ENCODE results near the gene USF3. TPM values are rescaled to one million over a fixed set of nuclear protein-coding genes. Genes with fewer than 3 reads are reported as not detected.
A peak's percentile ranks its signal among the peaks of the same experiment; 100 is the strongest.

The USF3 gene
- total and polyA plus RNA-seq, 8 donors: 15.4 to 19.6 (median 18.1) TPM

- no peak for TF ChIP-seq CTCF (IDR thresholded peaks at IDR 0.05)
- no peaks in the 10 kb centered on the region for H3K9me3 ChIP-seq
- ATAC-seq: no peak
- H3K27ac ChIP-seq: no peak overlapping the region
- intact Hi-C loops (cut with DNase I): no loop called here
- no peak overlapping the region for H3K4me3 ChIP-seq
- peaks cover 3 to 16% of the 10 kb centered on the region in 2 donors for H3K4me1 ChIP-seq
- DNase-seq: no peak
- no peaks in the 10 kb centered on the region for H3K27me3 ChIP-seq
- H3K36me3 ChIP-seq: peaks cover 0 to 4% of the 10 kb centered on the region in 2 donors
These were observed 68.1 kb downstream of the USF3 start for GRCh38 chr3:113628316-113628715.

GRCh38 chr3:113626503-113627371 lies 69.7 kb downstream of the USF3 start:
- Histone ChIP-seq H3K27me3 (no peaks in the 10 kb centered on the region), H3K4me1 (peaks cover 3 to 16% of the 10 kb centered on the region in 2 donors), H3K9me3 (no peaks in the 10 kb centered on the region), H3K4me3 (no peak overlapping the region), H3K27ac (no peak overlapping the region), H3K36me3 (peaks cover 0 to 4% of the 10 kb centered on the region in 2 donors)
- ATAC-seq (peak; percentile 83), DNase-seq (peak in 2 of 4 donors; percentile 43 to 44)
- peak; percentile 64 to 75 for TF ChIP-seq CTCF (IDR thresholded peaks at IDR 0.05)
- intact Hi-C loops (cut with DNase I): no loop called here

DNA sequence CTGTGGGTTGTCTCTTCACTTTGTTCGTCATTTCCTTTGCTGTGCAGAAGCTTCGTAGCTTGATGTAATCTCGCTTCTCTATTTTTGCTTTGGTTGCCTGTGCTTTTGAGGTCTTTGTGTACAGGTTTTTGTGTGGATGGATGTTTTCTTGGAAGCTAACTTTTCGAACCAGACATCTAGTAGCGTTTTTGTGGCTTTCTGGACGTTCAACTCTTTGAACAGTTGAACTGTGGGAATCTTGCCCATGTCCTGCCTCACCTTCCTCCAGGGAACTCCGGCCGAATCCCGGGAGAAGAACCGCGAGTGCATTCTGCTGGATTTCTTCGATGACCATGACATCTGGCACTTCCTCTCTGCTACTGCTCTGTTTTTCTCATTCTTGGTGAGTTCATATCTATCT lies 70.6 kb downstream of the USF3 start:
- no peak overlapping the region for H3K27ac ChIP-seq
- peaks cover 0 to 4% of the 10 kb centered on the region in 2 donors for H3K36me3 ChIP-seq
- ATAC-seq (no peak), DNase-seq (no peak)
- TF ChIP-seq CTCF (IDR thresholded peaks at IDR 0.05): no peak
- H3K27me3 ChIP-seq: no peaks in the 10 kb centered on the region
- no peaks in the 10 kb centered on the region for H3K9me3 ChIP-seq
- intact Hi-C loops (cut with DNase I): no loop called here
- no peak overlapping the region for H3K4me3 ChIP-seq
- H3K4me1 ChIP-seq: peaks cover 3 to 12% of the 10 kb centered on the region in 2 donors

DNA sequence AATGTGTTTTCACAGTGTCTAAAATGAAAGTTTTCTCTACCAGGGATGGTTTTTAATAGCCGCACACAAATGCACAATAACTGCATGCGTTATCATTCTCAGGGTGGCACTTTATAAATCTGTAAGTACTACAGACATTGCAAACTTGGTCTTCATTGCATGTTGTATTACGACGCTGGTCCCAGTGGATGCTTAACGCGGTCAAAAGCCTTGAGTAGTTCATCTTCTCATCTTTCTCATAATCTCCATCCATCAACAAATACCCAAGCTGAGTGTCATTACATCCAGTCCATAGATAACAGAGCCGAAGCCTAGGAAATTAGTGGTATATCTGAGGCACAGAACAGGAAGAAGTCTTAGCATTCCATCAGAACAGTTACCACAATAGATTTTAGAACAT lies 72.6 kb downstream of the USF3 start:
- Histone ChIP-seq H3K36me3 (peaks cover 0 to 4% of the 10 kb centered on the region in 2 donors), H3K4me3 (no peak overlapping the region), H3K27ac (no peak overlapping the region), H3K27me3 (no peaks in the 10 kb centered on the region), H3K9me3 (no peaks in the 10 kb centered on the region), H3K4me1 (peaks cover 3 to 13% of the 10 kb centered on the region in 2 donors)
- DNase-seq: no peak
- ATAC-seq: no peak
- intact Hi-C loops (cut with DNase I): no loop called here
- no peak for TF ChIP-seq CTCF (IDR thresholded peaks at IDR 0.05)

GRCh38 chr3:113623324-113623723 lies 73.1 kb downstream of the USF3 start:
- no peak for ATAC-seq
- intact Hi-C loops (cut with DNase I): no loop called here
- H3K4me1 ChIP-seq: peaks cover 3 to 13% of the 10 kb centered on the region in 2 donors
- TF ChIP-seq CTCF (IDR thresholded peaks at IDR 0.05): no peak
- no peak overlapping the region for H3K4me3 ChIP-seq
- H3K27ac ChIP-seq: no peak overlapping the region
- H3K36me3 ChIP-seq: peaks cover 0 to 4% of the 10 kb centered on the region in 2 donors
- no peaks in the 10 kb centered on the region for H3K9me3 ChIP-seq
- no peaks in the 10 kb centered on the region for H3K27me3 ChIP-seq
- DNase-seq: no peak

Measured in left lung (tissue), 10 donors.